ENCODE data around the gene CYP2W1. TPM values are rescaled to one million over a fixed set of nuclear protein-coding genes. Genes with fewer than 3 reads are reported as not detected.

Gene CYP2W1
- total and polyA plus RNA-seq, 4 experiments from 2014 or later: not detected

- Mint-ChIP-seq H3K9me3 (peaks cover 0 to 3% (median 0%) of the 10 kb centered on the region in 8 donors), H3K4me3 (no peak overlapping the region), H3K27ac (peak overlapping the region in 2 of 7 donors; percentile 8 to 59), H3K36me3 (peaks cover 3 to 10% of the 10 kb centered on the region in 2 donors), H3K4me1 (peaks cover 12 to 31% (median 22%) of the 10 kb centered on the region in 4 donors), H3K27me3 (no peaks in the 10 kb centered on the region)
- Histone ChIP-seq H3K27ac (ENCODE audit: low read depth, low read length) (no peak overlapping the region), H3K27me3 (ENCODE audit: insufficient read depth, low read length) (no peaks in the 10 kb centered on the region), H3K36me3 (ENCODE audit: insufficient read depth, low read length) (no peaks in the 10 kb centered on the region), H3K4me1 (ENCODE audit: insufficient read depth, low read length) (peaks cover 17% of the 10 kb centered on the region), H3K9me3 (ENCODE audit: control insufficient read depth in 1 of 2, low read length in 2 of 2) (no peaks in the 10 kb centered on the region), H3K4me3 (ENCODE audit: low read length in 2 of 2) (no peak overlapping the region)
- CTCF ChIA-PET (ENCODE audit: partially characterized antibody): interaction anchor here (0.9 kb wide), 1 partner anchor 22 kb away, joined by 3 read pairs; no protein-coding TSS in a partner anchor
- intact Hi-C loops (cut with micrococcal nuclease): no loop called here
- DNase-seq: no peak
- POLR2A ChIA-PET (ENCODE audit: partially characterized antibody): no interaction called here
Measured at GRCh38 chr7:1015196-1016121, 32.5 kb downstream of the CYP2W1 start.

- Histone ChIP-seq H3K4me1 (ENCODE audit: insufficient read depth, low read length) (peaks cover 5% of the 10 kb centered on the region), H3K4me3 (ENCODE audit: low read length in 2 of 2) (no peak overlapping the region), H3K27ac (ENCODE audit: low read depth, low read length) (no peak overlapping the region), H3K27me3 (ENCODE audit: insufficient read depth, low read length) (no peaks in the 10 kb centered on the region), H3K36me3 (ENCODE audit: insufficient read depth, low read length) (no peaks in the 10 kb centered on the region), H3K9me3 (ENCODE audit: control insufficient read depth in 1 of 2, low read length in 2 of 2) (peaks cover 0 to 7% of the 10 kb centered on the region in 2 donors)
- Mint-ChIP-seq H3K4me3 (no peak overlapping the region), H3K4me1 (peaks cover 6 to 25% (median 15%) of the 10 kb centered on the region in 4 donors), H3K27me3 (no peaks in the 10 kb centered on the region), H3K36me3 (peaks cover 8 to 16% of the 10 kb centered on the region in 2 donors), H3K9me3 (peaks cover 0 to 9% (median 2%) of the 10 kb centered on the region in 8 donors), H3K27ac (peak overlapping the region in 1 of 7 donors; percentile 29)
- intact Hi-C loops (cut with micrococcal nuclease): no loop called here
- ChIA-PET POLR2A (ENCODE audit: partially characterized antibody) (no interaction called here), CTCF (ENCODE audit: partially characterized antibody) (no interaction called here)
- no peak for DNase-seq
Measured at GRCh38 chr7:1016577-1017531, 33.9 kb downstream of the CYP2W1 start.

DNA sequence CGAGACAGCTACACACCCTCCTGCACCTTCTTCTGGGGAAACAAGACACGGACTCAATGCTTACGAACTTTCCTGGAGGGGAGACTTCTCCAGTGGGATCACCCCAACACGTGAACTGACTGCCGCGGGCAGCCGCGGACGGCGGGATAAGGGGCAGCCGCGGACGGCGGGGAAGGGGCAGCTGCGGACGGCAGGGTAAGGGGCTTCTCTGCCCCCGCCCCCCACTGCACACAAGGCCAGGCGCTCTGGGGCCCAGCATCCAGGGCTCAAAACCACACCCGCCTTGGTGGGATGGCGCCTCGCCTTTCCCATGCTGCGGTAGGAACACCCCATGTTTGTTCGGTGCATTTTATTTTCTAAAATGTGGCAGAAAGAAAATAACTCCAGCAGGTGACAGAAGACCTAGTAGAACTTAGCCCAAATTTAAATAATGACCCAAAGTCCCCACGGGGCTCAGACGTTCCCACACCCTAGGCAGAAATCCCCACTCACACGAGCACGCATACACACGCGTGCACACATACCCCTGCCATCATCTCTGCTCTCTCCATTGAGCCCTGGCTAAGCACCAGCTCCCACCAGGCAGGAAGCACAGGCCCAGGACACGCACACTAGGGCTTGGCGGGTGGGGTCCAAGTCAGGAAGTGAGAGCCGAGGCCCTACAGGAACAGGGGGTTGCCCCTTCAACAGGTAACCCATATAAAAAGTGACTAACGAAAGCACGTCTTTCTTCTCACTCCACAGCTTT lies 34.8 kb downstream of the CYP2W1 start:
- Mint-ChIP-seq H3K27ac (peak overlapping the region in 6 of 7 donors; percentile 30 to 91 (median 56)), H3K4me1 (peaks cover 6 to 30% (median 15%) of the 10 kb centered on the region in 4 donors), H3K36me3 (peaks cover 14 to 24% of the 10 kb centered on the region in 2 donors), H3K9me3 (peaks cover 0 to 14% (median 2%) of the 10 kb centered on the region in 8 donors), H3K4me3 (no peak overlapping the region), H3K27me3 (no peaks in the 10 kb centered on the region)
- DNase-seq: no peak
- Histone ChIP-seq H3K36me3 (ENCODE audit: insufficient read depth, low read length) (no peaks in the 10 kb centered on the region), H3K9me3 (ENCODE audit: control insufficient read depth in 1 of 2, low read length in 2 of 2) (peaks cover 0 to 7% of the 10 kb centered on the region in 2 donors), H3K27me3 (ENCODE audit: insufficient read depth, low read length) (no peaks in the 10 kb centered on the region), H3K4me1 (ENCODE audit: insufficient read depth, low read length) (peaks cover 3% of the 10 kb centered on the region), H3K4me3 (ENCODE audit: low read length in 2 of 2) (no peak overlapping the region), H3K27ac (ENCODE audit: low read depth, low read length) (no peak overlapping the region)
- intact Hi-C loops (cut with micrococcal nuclease): no loop called here
- ChIA-PET POLR2A (ENCODE audit: partially characterized antibody) (no interaction called here), CTCF (ENCODE audit: partially characterized antibody) (interaction anchor here (1.9 kb wide), 1 partner anchor 48 kb away, joined by 11 read pairs; no protein-coding TSS in a partner anchor)

DNA sequence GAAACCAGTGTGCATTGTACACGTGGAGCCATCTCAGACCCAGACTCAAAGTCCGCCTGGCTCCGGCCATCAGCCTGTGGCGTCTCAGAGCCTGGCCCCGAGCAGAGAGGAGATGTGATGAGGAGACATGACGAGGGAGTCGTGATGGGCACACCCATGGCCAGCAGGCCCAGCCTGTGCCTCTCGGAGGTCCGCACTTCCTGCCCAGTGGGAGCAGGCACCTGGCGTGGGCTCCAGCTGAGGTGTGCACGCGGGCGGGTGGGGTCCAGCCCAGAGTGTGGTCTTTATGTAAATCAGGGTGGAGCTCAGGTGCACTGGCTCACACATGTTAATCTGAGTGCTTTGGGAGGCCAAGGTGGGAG lies 35.3 kb downstream of the CYP2W1 start:
- Histone ChIP-seq H3K27ac (ENCODE audit: low read depth, low read length) (no peak overlapping the region), H3K9me3 (ENCODE audit: control insufficient read depth in 1 of 2, low read length in 2 of 2) (peaks cover 0 to 7% of the 10 kb centered on the region in 2 donors), H3K36me3 (ENCODE audit: insufficient read depth, low read length) (no peaks in the 10 kb centered on the region), H3K4me1 (ENCODE audit: insufficient read depth, low read length) (peaks cover 3% of the 10 kb centered on the region), H3K4me3 (ENCODE audit: low read length in 2 of 2) (no peak overlapping the region), H3K27me3 (ENCODE audit: insufficient read depth, low read length) (no peaks in the 10 kb centered on the region)
- intact Hi-C loops (cut with micrococcal nuclease): no loop called here
- ChIA-PET POLR2A (ENCODE audit: partially characterized antibody) (no interaction called here), CTCF (ENCODE audit: partially characterized antibody) (interaction anchor here (1.0 to 1.9 kb wide), 3 partner anchors 24 to 48 kb away, joined by 4 to 11 read pairs (median 4); partner anchors contain the start of gene GPR146)
- no peaks in the 10 kb centered on the region for H3K27me3 Mint-ChIP-seq
- H3K27ac Mint-ChIP-seq: peak overlapping the region in 5 of 7 donors; percentile 30 to 91 (median 59)
- H3K4me3 Mint-ChIP-seq: no peak overlapping the region
- peaks cover 0 to 14% (median 2%) of the 10 kb centered on the region in 8 donors for H3K9me3 Mint-ChIP-seq
- no peak for DNase-seq
- peaks cover 14 to 24% of the 10 kb centered on the region in 2 donors for H3K36me3 Mint-ChIP-seq
- H3K4me1 Mint-ChIP-seq: peaks cover 6 to 30% (median 15%) of the 10 kb centered on the region in 4 donors

- Mint-ChIP-seq H3K27me3 (no peaks in the 10 kb centered on the region), H3K4me1 (peaks cover 5 to 25% (median 9%) of the 10 kb centered on the region in 4 donors), H3K36me3 (peaks cover 18 to 24% of the 10 kb centered on the region in 2 donors), H3K27ac (no peak overlapping the region), H3K9me3 (peaks cover 0 to 17% (median 2%) of the 10 kb centered on the region in 8 donors), H3K4me3 (no peak overlapping the region)
- Histone ChIP-seq H3K4me1 (ENCODE audit: insufficient read depth, low read length) (peaks cover 3% of the 10 kb centered on the region), H3K27me3 (ENCODE audit: insufficient read depth, low read length) (no peaks in the 10 kb centered on the region), H3K9me3 (ENCODE audit: control insufficient read depth in 1 of 2, low read length in 2 of 2) (peaks cover 0 to 7% of the 10 kb centered on the region in 2 donors), H3K4me3 (ENCODE audit: low read length in 2 of 2) (no peak overlapping the region), H3K36me3 (ENCODE audit: insufficient read depth, low read length) (no peaks in the 10 kb centered on the region), H3K27ac (ENCODE audit: low read depth, low read length) (no peak overlapping the region)
- intact Hi-C loops (cut with micrococcal nuclease): no loop called here
- ChIA-PET POLR2A (ENCODE audit: partially characterized antibody) (no interaction called here), CTCF (ENCODE audit: partially characterized antibody) (interaction anchor here (1.0 to 1.9 kb wide), 4 partner anchors 8 to 47 kb away, joined by 4 to 11 read pairs (median 4); partner anchors contain the start of gene GPR146)
- no peak for DNase-seq
Measured at GRCh38 chr7:1019255-1019785, 36.3 kb downstream of the CYP2W1 start.

DNA sequence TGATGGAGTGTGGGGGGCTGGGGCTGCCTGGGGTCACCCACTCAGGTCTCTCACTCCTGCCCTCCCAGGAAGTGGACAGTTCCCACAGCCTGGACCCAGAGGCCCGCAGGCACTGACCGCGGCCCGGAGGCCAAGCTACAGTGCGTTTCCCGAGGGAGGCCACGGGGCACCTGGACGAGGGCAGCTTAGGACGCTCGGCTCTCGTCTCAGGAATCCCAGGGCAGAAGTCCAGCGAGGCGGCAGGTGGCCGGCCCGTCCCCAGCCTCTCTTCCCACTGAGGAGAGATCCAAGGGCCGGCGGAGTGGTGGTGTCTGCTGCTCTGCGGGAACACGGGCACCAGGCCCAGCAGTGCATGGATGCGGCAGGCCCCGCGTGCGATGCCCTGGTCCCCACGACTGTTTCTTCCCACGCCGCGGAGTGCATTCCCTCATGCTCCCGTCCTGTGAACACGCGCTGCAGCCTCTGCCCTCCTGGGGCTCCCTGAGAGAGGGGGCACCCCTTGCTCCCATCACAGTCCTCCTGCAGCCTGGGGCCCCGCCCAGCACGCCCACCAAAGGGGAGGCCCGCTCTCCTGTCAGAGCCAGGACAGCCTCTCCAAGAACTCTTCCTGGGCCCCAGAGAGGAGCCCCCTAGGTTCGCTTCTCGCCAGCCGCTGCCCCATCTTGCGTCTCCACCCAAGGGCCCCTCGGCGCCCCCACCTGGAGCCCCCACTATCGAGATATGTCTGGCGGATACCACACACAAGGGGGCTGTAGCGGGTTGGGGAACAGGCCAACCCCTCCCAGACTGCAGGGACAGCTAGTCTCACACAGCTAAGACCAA lies 37.0 kb downstream of the CYP2W1 start:
- intact Hi-C loops (cut with micrococcal nuclease): loop anchor here (1.0 kb wide), 1 partner anchor 45 kb away; no protein-coding TSS in a partner anchor
- H3K4me1 ChIP-seq (ENCODE audit: insufficient read depth, low read length): peaks cover 3% of the 10 kb centered on the region
- POLR2A ChIA-PET (ENCODE audit: partially characterized antibody): no interaction called here
- Mint-ChIP-seq H3K36me3 (peaks cover 18 to 24% of the 10 kb centered on the region in 2 donors), H3K9me3 (peaks cover 0 to 17% (median 2%) of the 10 kb centered on the region in 8 donors), H3K4me3 (no peak overlapping the region), H3K4me1 (peaks cover 5 to 23% (median 9%) of the 10 kb centered on the region in 4 donors), H3K27me3 (no peaks in the 10 kb centered on the region), H3K27ac (peak overlapping the region in 1 of 7 donors; percentile 31)
- no peaks in the 10 kb centered on the region for H3K27me3 ChIP-seq (ENCODE audit: insufficient read depth, low read length)
- H3K27ac ChIP-seq (ENCODE audit: low read depth, low read length): no peak overlapping the region
- DNase-seq: no peak
- no peak overlapping the region for H3K4me3 ChIP-seq (ENCODE audit: low read length in 2 of 2)
- CTCF ChIA-PET (ENCODE audit: partially characterized antibody): interaction anchor here (1.3 kb wide), 2 partner anchors 25 to 46 kb away, joined by 4 to 7 read pairs; partner anchors contain the start of gene GPR146
- H3K36me3 ChIP-seq (ENCODE audit: insufficient read depth, low read length): no peaks in the 10 kb centered on the region
- peaks cover 0 to 7% of the 10 kb centered on the region in 2 donors for H3K9me3 ChIP-seq (ENCODE audit: control insufficient read depth in 1 of 2, low read length in 2 of 2)

Measured in CD4-positive, alpha-beta memory T cell (primary cell).